Right ventricle myocardium superior (tissue), 1 donor: Measurements from ENCODE around the gene KPNA2. TPM values are rescaled to one million over a fixed set of nuclear protein-coding genes. Genes with fewer than 3 reads are reported as not detected.
"Not testable (repeated sequence)": the region's sequence is repeated elsewhere in the genome, so short reads cannot be mapped to it uniquely, and the experiment has no call there.

Experiments used
- ATAC-seq: fragments of 200-7000 bp; cut with Tn5 transposase; one replicate; pipeline ENCODE4 v1.9.1; 2020; ENCODE audit warnings: mild to moderate bottlenecking; ENCODE audit not compliant: poor library complexity
- DNase-seq: peaks from one replicate; pipeline ENCODE4 v3.0.0-alpha.2; 2020
- intact Hi-C: fragments of 100-400 bp; cut with DNase I; formaldehyde crosslinking; loops from one replicate; pipeline ENCODE4 v1.11.2; 2022
- total RNA-seq: library from RNA; stranded (reverse); fragmentation: NEBNext Ultra II Directional; extraction: Animal tissue kit (Norgen Biotek cat#: 25700); gene quantifications from one replicate; pipeline ENCODE4 v1.2.1, GENCODE V29; 2021
- donor health status: DM: no; HTN: yes; CAD: no; lungs with severe emphysema.

KPNA2 gene
- total RNA-seq, 1 donor from 2014 or later = 19.7 TPM

GRCh38 chr17:68051321-68052312 is 16.1 kb downstream of the KPNA2 start:
- DNase-seq, ATAC-seq, intact Hi-C loops: not testable (repeated sequence)

DNA sequence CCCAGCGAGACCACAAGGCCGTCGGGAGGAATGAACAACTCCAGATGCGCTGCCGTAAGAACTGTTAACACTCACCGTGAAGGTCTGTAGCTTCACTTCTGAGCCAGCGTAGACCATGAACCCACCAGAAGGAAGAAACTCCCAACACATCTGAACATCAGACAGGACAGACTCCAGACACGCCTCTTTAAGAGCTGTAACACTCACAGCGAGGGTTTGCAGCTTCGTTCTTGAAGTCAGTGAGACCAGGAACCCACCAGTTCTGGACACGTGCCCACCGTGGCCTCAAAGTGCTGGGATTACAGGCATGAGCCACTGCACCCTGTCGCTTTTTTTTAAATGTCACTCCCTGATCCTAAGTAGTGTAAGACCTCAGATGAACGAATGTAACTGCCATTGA is 17.3 kb downstream of the KPNA2 start:
- peak; percentile 56 for DNase-seq
- intact Hi-C loops = no loop called here
- no peak for ATAC-seq

DNA sequence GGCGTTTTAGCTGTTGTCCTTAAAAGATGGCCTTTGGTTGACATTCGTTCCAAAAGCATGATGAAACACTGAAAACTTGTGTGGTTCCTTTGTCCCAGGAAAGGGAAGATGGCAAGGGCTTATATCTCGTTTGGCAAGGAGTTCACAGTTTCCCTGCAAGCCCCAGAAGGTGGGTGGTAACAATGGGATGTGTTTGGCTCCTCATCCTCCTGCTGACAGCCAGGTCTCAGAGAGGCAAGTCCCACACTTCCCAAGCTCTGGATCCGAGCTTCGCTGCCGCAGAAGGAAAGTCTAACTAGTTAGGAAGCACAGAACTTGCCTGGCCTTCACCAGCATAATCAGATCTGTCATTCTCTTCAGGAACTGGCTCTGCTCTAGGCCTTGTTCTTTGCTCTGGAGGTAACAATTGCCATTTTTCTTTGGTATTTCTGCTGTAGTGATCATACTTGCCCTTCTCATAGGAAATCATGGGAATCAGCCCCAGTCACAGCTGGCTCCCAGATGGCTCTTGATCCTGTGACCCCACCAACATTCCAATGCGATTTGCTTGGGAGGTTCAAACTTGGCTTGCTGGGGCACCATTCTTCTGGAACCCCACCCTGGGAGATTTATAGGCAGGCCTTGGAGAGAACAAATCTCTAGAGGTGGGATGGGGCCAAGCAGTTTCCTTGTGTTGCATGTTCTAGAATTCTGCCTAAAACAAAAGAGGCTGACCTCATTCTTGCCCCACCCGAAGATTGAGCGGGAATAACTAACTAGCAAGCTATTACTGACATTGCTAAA is 17.9 kb downstream of the KPNA2 start:
- intact Hi-C loops = no loop called here
- DNase-seq (peak; percentile 65), ATAC-seq (peak; percentile 82)

- DNase-seq (peak; percentile 51), ATAC-seq (peak; percentile 36)
- intact Hi-C loops = no loop called here
Measured at GRCh38 chr17:68054296-68054900, 18.9 kb downstream of the KPNA2 start.

- intact Hi-C loops = no loop called here
- ATAC-seq (no peak), DNase-seq (no peak)
Measured at GRCh38 chr17:68057531-68057952, 22.0 kb downstream of the KPNA2 start.

DNA sequence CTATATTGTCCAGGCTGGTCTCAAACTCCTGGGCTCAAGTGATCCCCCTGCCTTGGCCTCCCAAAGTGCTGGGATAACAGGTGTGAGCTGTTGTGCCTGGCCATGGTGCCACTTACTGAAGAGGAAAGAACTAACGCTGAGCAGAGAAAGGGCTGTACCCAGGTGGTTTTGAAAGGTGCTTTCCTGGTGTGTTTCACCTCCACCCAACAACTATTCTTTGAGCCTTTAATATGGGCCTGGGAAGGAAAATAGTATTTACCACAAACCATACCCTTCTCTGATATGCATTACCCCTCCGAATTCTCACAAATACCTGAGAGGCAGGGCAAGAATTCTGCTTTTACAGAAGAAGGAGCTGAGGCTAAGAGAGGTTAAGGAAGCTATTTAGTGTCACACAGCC is 24.8 kb downstream of the KPNA2 start:
- ATAC-seq = no peak
- no peak for DNase-seq
- intact Hi-C loops = no loop called here

GRCh38 chr17:68061512-68062313 is 26.2 kb downstream of the KPNA2 start:
- intact Hi-C loops = no loop called here
- DNase-seq = no peak
- peak; percentile 43 for ATAC-seq

GRCh38 chr17:68065366-68065765 is 29.8 kb downstream of the KPNA2 start:
- ATAC-seq, DNase-seq, intact Hi-C loops: not testable (repeated sequence)

- intact Hi-C loops, ATAC-seq, DNase-seq: not testable (repeated sequence)
Measured at GRCh38 chr17:68068512-68068911, 33.0 kb downstream of the KPNA2 start.

DNA sequence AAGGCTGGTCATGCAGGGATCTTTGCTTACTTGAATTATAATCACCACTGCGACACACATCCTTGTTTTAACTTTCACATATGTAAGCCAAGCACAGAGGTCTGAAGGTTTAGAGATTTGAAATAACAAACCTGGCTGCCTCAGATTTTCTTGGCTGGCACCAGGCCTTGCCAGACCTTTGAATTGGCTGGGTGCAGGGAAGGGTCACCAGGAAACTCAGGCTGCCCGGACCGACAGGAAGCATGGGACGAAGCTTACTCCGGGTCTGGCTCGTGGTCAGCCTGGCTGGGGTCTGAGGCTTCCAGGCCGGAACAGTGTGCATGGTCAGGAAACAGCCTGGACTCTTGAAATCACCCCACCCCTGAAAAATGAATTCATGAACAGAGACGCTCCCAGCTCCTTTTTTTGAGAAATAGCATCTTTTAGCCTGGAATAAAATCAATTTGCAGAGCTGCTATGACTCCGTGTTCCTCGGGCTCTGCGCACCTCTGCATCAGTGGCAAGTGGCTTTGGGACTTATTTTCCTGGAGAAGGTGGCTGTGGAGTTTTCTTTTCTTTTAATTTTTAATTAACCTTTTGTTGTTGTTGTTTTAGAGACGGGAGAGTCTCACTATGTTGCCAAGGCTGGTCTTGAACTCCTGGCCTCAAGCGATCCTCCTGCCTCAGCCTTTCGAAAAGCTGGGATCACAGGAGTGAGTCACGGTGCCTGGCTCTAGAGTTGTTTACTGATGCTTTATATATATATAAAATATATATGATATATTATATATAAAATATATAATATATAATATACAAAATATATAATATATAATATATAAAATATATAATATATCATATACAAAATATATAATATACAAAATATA is 35.3 kb downstream of the KPNA2 start:
- DNase-seq = peak; percentile 69
- intact Hi-C loops = not testable (repeated sequence)
- peak; percentile 75 for ATAC-seq

DNA sequence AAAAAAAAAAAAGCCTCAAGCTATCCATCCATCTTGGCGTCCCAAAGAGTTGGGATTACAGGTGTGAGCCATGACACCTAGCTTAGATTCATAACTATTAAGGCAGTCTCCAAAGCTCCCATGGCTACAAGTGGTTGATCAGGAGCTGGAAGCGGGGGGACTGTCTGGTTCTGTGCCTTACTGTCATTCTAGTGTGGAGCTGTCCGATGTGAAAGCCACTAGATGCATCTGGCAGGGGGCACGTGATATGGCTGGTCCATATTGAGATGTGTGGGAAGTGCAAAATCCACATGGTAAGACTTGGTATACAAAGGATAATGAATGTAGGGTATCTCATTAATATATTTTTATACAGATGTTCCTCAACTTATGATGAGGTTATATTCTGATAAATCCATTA is 38.7 kb downstream of the KPNA2 start:
- ATAC-seq (no peak), DNase-seq (no peak)
- intact Hi-C loops = no loop called here

- intact Hi-C loops, DNase-seq, ATAC-seq: not testable (repeated sequence)
Measured at GRCh38 chr17:68075953-68076607, 40.5 kb downstream of the KPNA2 start.

- ATAC-seq, DNase-seq, intact Hi-C loops: not testable (repeated sequence)
Measured at GRCh38 chr17:68077498-68077897, 42.0 kb downstream of the KPNA2 start.

DNA sequence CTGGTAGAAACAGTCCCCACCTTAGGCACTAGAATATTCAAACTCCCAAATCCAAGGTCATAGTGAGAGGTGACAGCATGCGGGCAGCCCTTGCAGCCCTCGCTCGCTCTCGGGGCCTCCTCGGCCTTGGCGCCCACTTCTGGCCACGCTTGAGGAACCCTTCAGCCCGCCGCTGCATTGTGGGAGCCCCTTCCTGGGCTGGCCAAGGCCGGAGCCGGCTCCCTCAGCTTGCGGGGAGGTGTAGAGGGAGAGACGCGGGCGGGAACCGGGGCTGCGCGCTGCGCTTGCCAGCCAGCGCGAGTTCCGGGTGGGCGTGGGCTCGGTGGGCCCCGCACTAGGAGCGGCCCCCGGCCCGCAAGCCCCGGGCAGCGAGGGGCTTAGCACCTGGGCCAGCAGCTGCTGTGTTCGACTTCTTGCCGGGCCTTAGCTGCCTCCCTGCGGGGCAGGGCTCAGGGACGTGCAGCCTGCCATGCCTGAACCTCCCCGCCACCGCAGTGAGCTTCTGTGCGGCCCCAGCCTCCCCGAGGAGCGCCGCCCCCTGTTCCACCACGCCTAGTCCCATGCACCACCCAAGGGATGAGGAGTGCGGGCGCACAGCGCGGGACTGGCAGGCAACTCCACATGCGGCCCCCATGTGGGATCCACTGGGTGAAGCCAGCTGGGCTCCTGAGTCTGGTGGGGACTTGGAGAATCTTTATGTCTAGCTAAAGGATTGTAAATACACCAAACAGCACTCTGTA is 45.0 kb downstream of the KPNA2 start:
- ATAC-seq = no peak
- DNase-seq = no peak
- intact Hi-C loops = no loop called here

DNA sequence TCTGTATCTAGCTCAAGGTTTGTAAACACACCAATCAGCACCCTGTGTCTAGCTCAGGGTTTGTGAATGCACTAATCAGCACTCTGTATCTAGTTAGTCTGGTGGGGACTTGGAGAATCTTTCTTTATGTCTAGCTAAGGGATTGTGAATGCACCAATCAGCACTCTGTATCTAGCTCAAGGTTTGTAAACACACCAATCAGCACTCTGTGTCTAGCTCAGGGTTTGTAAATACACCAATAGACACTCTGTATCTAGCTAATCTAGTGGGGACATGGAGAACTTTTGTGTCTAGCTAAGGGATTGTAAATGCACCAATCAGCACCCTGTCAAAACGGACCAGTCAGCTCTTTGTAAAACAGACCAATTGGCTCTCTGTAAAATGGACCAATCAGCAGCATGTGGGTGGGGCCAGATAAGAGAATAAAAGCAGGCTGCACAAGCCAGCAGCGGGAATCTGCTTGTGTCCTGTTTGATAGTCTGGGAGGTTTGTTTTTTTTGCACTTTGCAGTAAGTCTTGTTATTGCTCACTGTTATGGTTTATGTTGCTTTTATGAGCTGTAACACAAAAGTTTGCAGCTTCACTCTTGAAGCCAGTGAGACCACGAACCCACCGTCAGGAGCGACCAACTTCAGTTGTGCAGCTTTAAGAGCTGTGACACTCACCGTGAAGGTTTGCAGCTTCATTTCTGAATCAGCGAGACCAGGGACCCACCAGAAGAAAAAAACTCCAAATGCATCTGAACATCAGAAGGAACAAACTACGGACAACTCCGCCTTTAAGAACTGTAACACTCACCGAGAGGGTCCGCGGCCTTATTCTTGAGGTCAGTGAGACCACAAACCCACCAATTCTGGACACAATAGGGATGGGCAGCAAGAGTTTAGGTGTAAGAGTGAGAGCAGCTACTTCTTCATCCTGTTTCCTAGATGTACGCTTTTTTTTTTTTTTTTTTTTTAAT is 46.0 kb downstream of the KPNA2 start:
- DNase-seq, intact Hi-C loops, ATAC-seq: not testable (repeated sequence)
